Calu3 (cell line): ENCODE data around the gene GET4. TPM values are rescaled to one million over a fixed set of nuclear protein-coding genes. Genes with fewer than 3 reads are reported as not detected.

Source experiments
- BruUV-seq: library from RNA; stranded (reverse); fragments of 400-500 nt; replicated peaks from 2 replicates; lab custom pipeline; 2021; lab: Mats Ljungman, UMichigan
- CTCF ChIA-PET: fragments of 300-600 bp; sonication (Branson Sonifier 250); formaldehyde crosslinking; loops from one replicate; lab custom pipeline; 2022; ENCODE audit warnings: antibody characterized with exemption; lab: Charles Lee
- DNase-seq: peaks from one replicate; pipeline ENCODE4 v3.0.0; 2022
- H3K27ac Mint-ChIP-seq: one replicate; pipeline ENCODE4 v1.8.0; 2022; ENCODE audit warnings: mixed read lengths; ENCODE audit not compliant: unreplicated experiment
- H3K27me3 Mint-ChIP-seq: one replicate; pipeline ENCODE4 v1.8.0; 2022; ENCODE audit warnings: mixed read lengths; ENCODE audit not compliant: unreplicated experiment
- H3K36me3 Mint-ChIP-seq: one replicate; pipeline ENCODE4 v1.8.0; 2022; ENCODE audit warnings: mild to moderate bottlenecking, moderate library complexity, mixed read lengths; ENCODE audit not compliant: insufficient read depth, unreplicated experiment
- H3K4me1 Mint-ChIP-seq: one replicate; pipeline ENCODE4 v1.8.0; 2022; ENCODE audit warnings: mild to moderate bottlenecking, low read depth, mixed read lengths; ENCODE audit not compliant: unreplicated experiment
- H3K4me3 Mint-ChIP-seq: one replicate; pipeline ENCODE4 v1.8.0; 2022; ENCODE audit warnings: mild to moderate bottlenecking, low read depth, moderate library complexity, mixed read lengths; ENCODE audit not compliant: unreplicated experiment
- H3K9me3 Mint-ChIP-seq: one replicate; pipeline ENCODE4 v1.8.0; 2022; ENCODE audit warnings: low read depth, mixed read lengths; ENCODE audit not compliant: unreplicated experiment
- CTCF ChIP-seq: fragments of 200-600 bp; IDR thresholded peaks from one replicate; pipeline ENCODE4 v1.8.0; 2022; ENCODE audit warnings: antibody characterized with exemption; ENCODE audit not compliant: unreplicated experiment
- intact Hi-C: fragments of 100-400 bp; cut with micrococcal nuclease; formaldehyde crosslinking; loops from one replicate; pipeline ENCODE4 v1.10.0; 2022; ENCODE audit not compliant: unreplicated experiment
- total RNA-seq: library from RNA; stranded (reverse); gene quantifications from 2 replicates; pipeline ENCODE4 v1.2.3, GENCODE V29; 2022

The GET4 gene
- total RNA-seq, 1 experiment from 2014 or later = 145 TPM

GRCh38 chr7:913736-914520 is 37.6 kb downstream of the GET4 start:
- H3K9me3 Mint-ChIP-seq = no peaks in the 10 kb centered on the region
- peaks cover 43% of the 10 kb centered on the region for H3K4me1 Mint-ChIP-seq
- BruUV-seq = TSS peak; percentile 33
- peak overlapping the region; percentile 27 for H3K27ac Mint-ChIP-seq
- CTCF ChIA-PET = interaction anchor here (0.5 to 2.0 kb wide), 20 partner anchors 9 to 263 kb away, joined by 3 to 18 read pairs (median 6); partner anchors contain the start of genes ADAP1 and COX19
- peak overlapping the region; percentile 28 for H3K4me3 Mint-ChIP-seq
- H3K36me3 Mint-ChIP-seq = peaks cover 80% of the 10 kb centered on the region
- no peaks in the 10 kb centered on the region for H3K27me3 Mint-ChIP-seq
- DNase-seq = peak; percentile 97
- intact Hi-C loops = loop anchor here (5.0 kb wide), 1 partner anchor 33 kb away; no protein-coding TSS in a partner anchor
- TF ChIP-seq CTCF = no peak

GRCh38 chr7:914521-915194 is 38.3 kb downstream of the GET4 start:
- no peaks in the 10 kb centered on the region for H3K9me3 Mint-ChIP-seq
- peaks cover 50% of the 10 kb centered on the region for H3K4me1 Mint-ChIP-seq
- BruUV-seq = no TSS peak
- intact Hi-C loops = loop anchor here (5.0 kb wide), 1 partner anchor 33 kb away; no protein-coding TSS in a partner anchor
- H3K27me3 Mint-ChIP-seq = no peaks in the 10 kb centered on the region
- H3K4me3 Mint-ChIP-seq = peak overlapping the region; percentile 28
- peaks cover 76% of the 10 kb centered on the region for H3K36me3 Mint-ChIP-seq
- peak overlapping the region; percentile 27 for H3K27ac Mint-ChIP-seq
- CTCF ChIA-PET = interaction anchor here (0.6 to 2.0 kb wide), 12 partner anchors 9 to 262 kb away, joined by 3 to 18 read pairs (median 7); partner anchors contain the start of gene ADAP1
- TF ChIP-seq CTCF = no peak
- DNase-seq = no peak

GRCh38 chr7:915291-916218 is 39.2 kb downstream of the GET4 start:
- CTCF ChIA-PET = no interaction called here
- H3K4me1 Mint-ChIP-seq = peaks cover 59% of the 10 kb centered on the region
- intact Hi-C loops = no loop called here
- H3K27ac Mint-ChIP-seq = peak overlapping the region; percentile 27
- no peaks in the 10 kb centered on the region for H3K9me3 Mint-ChIP-seq
- BruUV-seq = no TSS peak
- no peak for TF ChIP-seq CTCF
- peak overlapping the region; percentile 28 for H3K4me3 Mint-ChIP-seq
- H3K27me3 Mint-ChIP-seq = no peaks in the 10 kb centered on the region
- H3K36me3 Mint-ChIP-seq = peaks cover 75% of the 10 kb centered on the region
- no peak for DNase-seq
